Neutrophil (primary cell): ENCODE measurements around the gene MRTFB.

Experiments
- H3K27ac ChIP-seq: fragments of 200-600 bp; sonication (generic); 2 replicates; pipeline ENCODE4 v1.5.1; 2016; ENCODE audit warnings: mild to moderate bottlenecking, moderate library complexity
- H3K27me3 ChIP-seq: fragments of 200-600 bp; sonication (generic); 2 replicates; pipeline ENCODE4 v1.6.0; 2016; ENCODE audit warnings: mild to moderate bottlenecking
- H3K36me3 ChIP-seq: fragments of 200-600 bp; sonication (generic); 2 replicates; pipeline ENCODE4 v1.5.1; 2017
- H3K4me1 ChIP-seq, 2 experiments: fragments of 200-600 bp in 1 of 2; sonication (generic) in 1 of 2; 1 replicate in 1 of 2; 2 replicates in 1 of 2; pipeline versions ENCODE4 v1.5.1 to v1.6.1; 2013 to 2016; ENCODE audit warnings: low read depth in 1 of 2, low read length in 1 of 2, mild to moderate bottlenecking in 1 of 2, moderate library complexity in 1 of 2; ENCODE audit not compliant: control insufficient read depth in 1 of 2, insufficient read depth in 1 of 2
- H3K4me3 ChIP-seq, 2 experiments: fragments of 200-600 bp in 1 of 2; sonication (generic) in 1 of 2; 1 replicate in 1 of 2; 2 replicates in 1 of 2; pipeline ENCODE4 v1.5.1; 2013 to 2016; ENCODE audit warnings: low read depth in 1 of 2, low read length in 1 of 2, mild to moderate bottlenecking in 1 of 2, moderate library complexity in 1 of 2
- H3K9me3 ChIP-seq: fragments of 200-600 bp; sonication (generic); 2 replicates; pipeline ENCODE4 v1.5.1; 2016
- CTCF ChIP-seq: fragments of 200-600 bp; sonication (generic); IDR thresholded peaks from 2 replicates; pipeline ENCODE4 v1.5.1; 2016; ENCODE audit warnings: antibody characterized with exemption

The MRTFB gene

GRCh38 chr16:14101415-14101814 lies 30.3 kb downstream of the MRTFB start:
- H3K27ac ChIP-seq = no peak overlapping the region
- H3K9me3 ChIP-seq = no peaks in the 10 kb centered on the region
- no peaks in the 10 kb centered on the region for H3K4me1 ChIP-seq
- H3K4me3 ChIP-seq = no peak overlapping the region
- H3K27me3 ChIP-seq = no peaks in the 10 kb centered on the region
- no peaks in the 10 kb centered on the region for H3K36me3 ChIP-seq
- TF ChIP-seq CTCF = no peak

- Histone ChIP-seq H3K36me3 (no peaks in the 10 kb centered on the region), H3K9me3 (no peaks in the 10 kb centered on the region)
- TF ChIP-seq CTCF = no peak
Observed at GRCh38 chr16:14102925-14103720, 32.0 kb downstream of the MRTFB start.

GRCh38 chr16:14104066-14104465 lies 32.9 kb downstream of the MRTFB start:
- H3K9me3 ChIP-seq = no peaks in the 10 kb centered on the region
- H3K27ac ChIP-seq = no peak overlapping the region
- H3K36me3 ChIP-seq = no peaks in the 10 kb centered on the region
- H3K4me1 ChIP-seq = no peaks in the 10 kb centered on the region
- TF ChIP-seq CTCF = no peak
- H3K27me3 ChIP-seq = no peaks in the 10 kb centered on the region
- no peak overlapping the region for H3K4me3 ChIP-seq

More at GRCh38 chr16:14102925-14103720, 32.0 kb downstream of the MRTFB start:
- H3K4me1 ChIP-seq = no peaks in the 10 kb centered on the region
- no peaks in the 10 kb centered on the region for H3K27me3 ChIP-seq
- no peak overlapping the region for H3K4me3 ChIP-seq
- no peak overlapping the region for H3K27ac ChIP-seq

GRCh38 chr16:14105760-14106375 lies 34.7 kb downstream of the MRTFB start:
- no peak overlapping the region for H3K4me3 ChIP-seq
- no peak overlapping the region for H3K27ac ChIP-seq
- no peaks in the 10 kb centered on the region for H3K4me1 ChIP-seq
- H3K9me3 ChIP-seq = no peaks in the 10 kb centered on the region
- no peaks in the 10 kb centered on the region for H3K27me3 ChIP-seq
- no peaks in the 10 kb centered on the region for H3K36me3 ChIP-seq
- no peak for TF ChIP-seq CTCF

- Histone ChIP-seq H3K27me3 (no peaks in the 10 kb centered on the region), H3K27ac (no peak overlapping the region), H3K9me3 (no peaks in the 10 kb centered on the region), H3K36me3 (no peaks in the 10 kb centered on the region), H3K4me1 (no peaks in the 10 kb centered on the region), H3K4me3 (no peak overlapping the region)
- no peak for TF ChIP-seq CTCF
Observed at GRCh38 chr16:14106457-14106856, 35.3 kb downstream of the MRTFB start.
